GM20431 (cell line): Measurements from ENCODE around the gene EIF4E2.

ENCODE experiments used
- in situ Hi-C: fragments of 300-500 bp; cut with MseI, MboI; formaldehyde crosslinking; loops from one replicate; pipeline ENCODE4 v1.15.0; 2020; ENCODE audit warnings: low sequenced_read_pairs; ENCODE audit not compliant: unreplicated experiment

EIF4E2 gene

GRCh38 chr2:232588680-232589585, 38.4 kb downstream of the EIF4E2 start:
- in situ Hi-C loops, result no loop called here

GRCh38 chr2:232592772-232593395, 42.4 kb downstream of the EIF4E2 start:
- in situ Hi-C loops, result no loop called here

GRCh38 chr2:232593982-232594381, 43.5 kb downstream of the EIF4E2 start:
- in situ Hi-C loops, result no loop called here

GRCh38 chr2:232597362-232598079, 47.0 kb downstream of the EIF4E2 start:
- in situ Hi-C loops, result no loop called here

- in situ Hi-C loops, result no loop called here
Observed at GRCh38 chr2:232598293-232598692, 47.8 kb downstream of the EIF4E2 start.

- in situ Hi-C loops, result loop anchor here (25.0 kb wide), 1 partner anchor 437 kb away; the partner anchor contains the start of gene NEU2
Observed at GRCh38 chr2:232600053-232600773, 49.7 kb downstream of the EIF4E2 start.

GRCh38 chr2:232603283-232603682, 52.8 kb downstream of the EIF4E2 start:
- in situ Hi-C loops, result loop anchor here (25.0 kb wide), 1 partner anchor 434 kb away; the partner anchor contains the start of gene NEU2

GRCh38 chr2:232604535-232604934, 54.0 kb downstream of the EIF4E2 start:
- in situ Hi-C loops, result loop anchor here (25.0 kb wide), 1 partner anchor 433 kb away; the partner anchor contains the start of gene NEU2

GRCh38 chr2:232607011-232607410, 56.5 kb downstream of the EIF4E2 start:
- in situ Hi-C loops, result loop anchor here (25.0 kb wide), 1 partner anchor 430 kb away; the partner anchor contains the start of gene NEU2

GRCh38 chr2:232609607-232610006, 59.1 kb downstream of the EIF4E2 start:
- in situ Hi-C loops, result loop anchor here (25.0 kb wide), 1 partner anchor 428 kb away; the partner anchor contains the start of gene NEU2

- in situ Hi-C loops, result loop anchor here (25.0 kb wide), 1 partner anchor 427 kb away; the partner anchor contains the start of gene NEU2
Observed at GRCh38 chr2:232610081-232610480, 59.6 kb downstream of the EIF4E2 start.

- in situ Hi-C loops, result loop anchor here (25.0 kb wide), 1 partner anchor 426 kb away; the partner anchor contains the start of gene NEU2
Observed at GRCh38 chr2:232611061-232611460, 60.6 kb downstream of the EIF4E2 start.

- in situ Hi-C loops, result loop anchor here (25.0 kb wide), 1 partner anchor 426 kb away; the partner anchor contains the start of gene NEU2
Observed at GRCh38 chr2:232611559-232612218, 61.2 kb downstream of the EIF4E2 start.

- in situ Hi-C loops, result loop anchor here (25.0 kb wide), 1 partner anchor 424 kb away; the partner anchor contains the start of gene NEU2
Observed at GRCh38 chr2:232613538-232614134, 63.1 kb downstream of the EIF4E2 start.

- in situ Hi-C loops, result loop anchor here (25.0 kb wide), 1 partner anchor 422 kb away; the partner anchor contains the start of gene NEU2
Observed at GRCh38 chr2:232615339-232615738, 64.8 kb downstream of the EIF4E2 start.
